Neuronal stem cell (in vitro differentiated cells): ENCODE measurements around the gene AHCYL2.
A peak's percentile ranks its signal among the peaks of the same experiment; 100 is the strongest.
"Not testable (repeated sequence)": the region's sequence is repeated elsewhere in the genome, so short reads cannot be mapped to it uniquely, and the experiment has no call there.

Experiments used
- DNase-seq: peaks from one replicate; pipeline ENCODE4 v3.0.0-alpha.2; 2013; ENCODE audit warnings: low spot score
- H2AFZ ChIP-seq: one replicate; pipeline ENCODE4 v1.6.1; 2013; ENCODE audit warnings: mild to moderate bottlenecking, low read length, inconsistent platforms
- H2AK5ac ChIP-seq: 2 replicates; pipeline ENCODE4 v1.6.1; 2013; ENCODE audit warnings: low read depth, mild to moderate bottlenecking, inconsistent platforms, low read length, moderate library complexity, mixed read lengths
- H2BK120ac ChIP-seq: 2 replicates; pipeline ENCODE4 v1.6.1; 2013; ENCODE audit warnings: low read depth, mild to moderate bottlenecking, inconsistent platforms, low read length, moderate library complexity, mixed read lengths
- H2BK12ac ChIP-seq: one replicate; pipeline ENCODE4 v1.6.1; 2013; ENCODE audit warnings: low read length, inconsistent platforms
- H2BK15ac ChIP-seq: 2 replicates; pipeline ENCODE4 v1.6.1; 2013; ENCODE audit warnings: mild to moderate bottlenecking, low read length, inconsistent platforms, mixed read lengths
- H2BK5ac ChIP-seq: one replicate; pipeline ENCODE4 v1.6.1; 2013; ENCODE audit warnings: inconsistent platforms, mild to moderate bottlenecking, low read length, moderate library complexity
- H3K14ac ChIP-seq: one replicate; pipeline ENCODE4 v1.6.1; 2013; ENCODE audit warnings: low read length, inconsistent platforms
- H3K18ac ChIP-seq: 2 replicates; pipeline ENCODE4 v1.6.1; 2013; ENCODE audit warnings: low read length, inconsistent platforms
- H3K23ac ChIP-seq: 2 replicates; pipeline ENCODE4 v1.6.1; 2013; ENCODE audit warnings: low read depth, mild to moderate bottlenecking, mixed read lengths, low read length, inconsistent platforms; ENCODE audit not compliant: poor library complexity
- H3K27ac ChIP-seq: replicated peaks from 3 replicates; pipeline ENCODE4 v1.5.1; 2013; ENCODE audit warnings: low read length, inconsistent platforms
- H3K27me3 ChIP-seq, 3 experiments: 2 replicates each; pipeline ENCODE4 v1.6.1; 2013; ENCODE audit warnings: low read length in 3 of 3, mild to moderate bottlenecking in 2 of 3, inconsistent platforms in 1 of 3, low read depth in 1 of 3, mixed read lengths in 1 of 3, moderate library complexity in 1 of 3; ENCODE audit not compliant: control insufficient read depth in 3 of 3, insufficient read depth in 3 of 3
- H3K36me3 ChIP-seq, 2 donors: replicated peaks in 1 of 2; 2 replicates each; pipeline ENCODE4 v1.6.1; 2013; ENCODE audit warnings: low read length in 2 of 2; ENCODE audit not compliant: control insufficient read depth in 2 of 2, insufficient read depth in 2 of 2
- H3K4ac ChIP-seq: 2 replicates; pipeline ENCODE4 v1.6.1; 2013; ENCODE audit warnings: inconsistent platforms, mild to moderate bottlenecking, low read length, moderate library complexity
- H3K4me1 ChIP-seq, 2 donors: 1 replicate in 1 of 2; 2 replicates in 1 of 2; pipeline ENCODE4 v1.6.1; 2013; ENCODE audit warnings: low read length in 2 of 2, low read depth in 1 of 2; ENCODE audit not compliant: control insufficient read depth in 2 of 2, insufficient read depth in 1 of 2
- H3K4me2 ChIP-seq: one replicate; pipeline ENCODE4 v1.6.1; 2013; ENCODE audit warnings: mild to moderate bottlenecking, low read length, inconsistent platforms; ENCODE audit not compliant: insufficient read depth, poor library complexity, severe bottlenecking
- H3K4me3 ChIP-seq, 2 donors: 2 replicates each; pipeline ENCODE4 v1.5.1; 2013; ENCODE audit warnings: low read length in 2 of 2, mild to moderate bottlenecking in 2 of 2, inconsistent platforms in 1 of 2, moderate library complexity in 1 of 2
- H3K79me1 ChIP-seq: one replicate; pipeline ENCODE4 v1.6.1; 2013; ENCODE audit warnings: low read depth, mild to moderate bottlenecking, inconsistent platforms, low read length, moderate library complexity
- H3K9ac ChIP-seq: one replicate; pipeline ENCODE4 v1.6.1; 2013; ENCODE audit warnings: mild to moderate bottlenecking, low read depth, low read length, inconsistent platforms; ENCODE audit not compliant: poor library complexity
- H3K9me3 ChIP-seq, 2 donors: replicated peaks in 1 of 2; 2 replicates each; pipeline versions ENCODE3 to v1.6.1; 2013; ENCODE audit warnings: low read length in 2 of 2, mild to moderate bottlenecking in 2 of 2, inconsistent platforms in 1 of 2, low read depth in 1 of 2, mixed read lengths in 1 of 2, moderate library complexity in 1 of 2; ENCODE audit not compliant: control insufficient read depth in 2 of 2, insufficient read depth in 1 of 2
- H4K8ac ChIP-seq: one replicate; pipeline ENCODE4 v1.6.1; 2013; ENCODE audit warnings: low read depth, mild to moderate bottlenecking, inconsistent platforms, low read length, moderate library complexity
- H4K91ac ChIP-seq: one replicate; pipeline ENCODE4 v1.6.1; 2013; ENCODE audit warnings: low read length, low read depth, mild to moderate bottlenecking, inconsistent platforms; ENCODE audit not compliant: poor library complexity
- WGBS, 2 donors: extraction: QIAGEN DNeasy Blood & Tissue Kit; methylation state at CpG; one replicate each; pipeline ENCODE4 v1.1.7; 2013; ENCODE audit warnings: missing lambda C conversion rate in 2 of 2, mixed read lengths in 1 of 2; ENCODE audit not compliant: insufficient read length in 2 of 2, insufficient replicate concordance in 1 of 2; ENCODE audit errors: extremely low coverage in 2 of 2; 5-methylcytosine and 5-hydroxymethylcytosine counted together

The AHCYL2 gene

DNA sequence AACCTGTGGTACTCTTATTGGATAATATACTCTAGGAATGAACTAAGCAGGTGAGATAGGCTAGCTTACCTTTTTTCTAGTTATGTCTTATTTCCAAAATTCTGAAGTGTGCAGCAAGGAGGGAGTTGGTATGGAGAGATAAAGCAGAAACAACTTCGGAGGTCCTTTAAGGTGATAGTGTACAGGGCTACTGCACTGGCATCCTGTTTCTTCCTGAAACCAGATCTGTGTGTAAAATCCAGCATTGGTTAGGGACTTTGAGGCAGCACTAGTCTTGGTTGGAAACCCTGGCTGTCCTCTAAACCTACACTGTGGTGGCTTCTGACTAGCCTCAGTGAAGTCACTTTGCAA lies 142.5 kb downstream of the AHCYL2 start:
- no peak overlapping the region for H3K4ac ChIP-seq
- no peak overlapping the region for H2AK5ac ChIP-seq
- peaks cover 0 to 9% of the 10 kb centered on the region in 2 donors for H3K4me1 ChIP-seq
- H3K79me1 ChIP-seq, result no peaks in the 10 kb centered on the region
- WGBS, 2 donors, result no CpG with 5 or more reads among the region's 1 CpG
- H3K23ac ChIP-seq, result no peak overlapping the region
- H2BK5ac ChIP-seq, result no peak overlapping the region
- H3K18ac ChIP-seq, result no peak overlapping the region
- no peak overlapping the region for H3K27ac ChIP-seq
- H3K4me2 ChIP-seq, result no peak overlapping the region
- peaks cover 0 to 2% of the 10 kb centered on the region in 2 donors for H3K36me3 ChIP-seq
- H3K9ac ChIP-seq, result no peak overlapping the region
- no peak overlapping the region for H2AFZ ChIP-seq
- no peak overlapping the region for H3K4me3 ChIP-seq
- no peaks in the 10 kb centered on the region for H3K9me3 ChIP-seq
- no peak overlapping the region for H2BK12ac ChIP-seq
- DNase-seq, result no peak
- no peak overlapping the region for H3K14ac ChIP-seq
- no peaks in the 10 kb centered on the region for H3K27me3 ChIP-seq
- no peak overlapping the region for H4K91ac ChIP-seq
- no peak overlapping the region for H2BK120ac ChIP-seq
- no peak overlapping the region for H2BK15ac ChIP-seq
- H4K8ac ChIP-seq, result no peak overlapping the region

DNA sequence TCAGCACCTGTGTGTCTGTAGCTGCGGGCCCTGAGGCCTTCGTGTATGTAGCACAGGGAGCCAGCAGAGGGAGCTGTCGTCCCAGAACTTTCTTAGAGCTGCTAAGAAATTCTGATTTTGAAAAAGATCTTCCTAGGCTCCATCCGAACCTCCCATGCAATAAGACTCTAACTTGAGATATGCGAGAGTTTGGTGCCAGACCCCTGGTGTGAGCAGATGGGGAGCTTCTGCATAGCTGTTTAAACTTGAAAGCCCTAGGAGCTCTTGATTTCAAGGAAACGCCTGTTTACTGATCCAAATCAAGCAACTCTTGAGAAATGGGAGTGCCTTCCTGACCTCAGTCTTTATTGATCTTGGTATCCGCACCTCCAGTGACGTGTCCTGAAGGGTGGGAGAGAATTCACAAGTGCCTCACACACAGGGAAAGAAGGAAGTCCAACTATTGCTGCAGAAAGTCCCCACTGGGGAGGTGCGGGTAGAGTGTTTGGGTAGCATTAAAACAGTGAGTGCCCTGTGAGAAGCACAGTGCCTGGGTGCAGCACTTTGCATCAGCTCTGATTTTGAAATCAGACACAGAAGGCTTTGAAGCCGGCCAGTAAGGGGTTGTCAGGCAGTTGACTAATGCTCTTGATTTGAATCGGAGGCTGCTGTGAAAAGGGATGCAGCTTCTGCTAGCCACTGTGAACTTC lies 143.0 kb downstream of the AHCYL2 start:
- Histone ChIP-seq H3K4me1 (peaks cover 0 to 9% of the 10 kb centered on the region in 2 donors), H2BK5ac (no peak overlapping the region), H3K9me3 (no peaks in the 10 kb centered on the region), H3K9ac (no peak overlapping the region), H3K27me3 (no peaks in the 10 kb centered on the region), H3K14ac (no peak overlapping the region), H3K79me1 (no peaks in the 10 kb centered on the region), H3K4ac (no peak overlapping the region), H2AFZ (no peak overlapping the region), H2BK15ac (no peak overlapping the region), H2AK5ac (peak overlapping the region; percentile 42), H3K4me3 (no peak overlapping the region), H3K23ac (peak overlapping the region; percentile 2), H2BK12ac (no peak overlapping the region), H4K91ac (no peak overlapping the region), H4K8ac (no peak overlapping the region), H3K27ac (no peak overlapping the region), H2BK120ac (no peak overlapping the region), H3K4me2 (no peak overlapping the region), H3K36me3 (peaks cover 0 to 2% of the 10 kb centered on the region in 2 donors), H3K18ac (peak overlapping the region; percentile 17)
- DNase-seq, result peak; percentile 60
- no CpG with 5 or more reads among the region's 11 CpGs for WGBS, 2 donors

DNA sequence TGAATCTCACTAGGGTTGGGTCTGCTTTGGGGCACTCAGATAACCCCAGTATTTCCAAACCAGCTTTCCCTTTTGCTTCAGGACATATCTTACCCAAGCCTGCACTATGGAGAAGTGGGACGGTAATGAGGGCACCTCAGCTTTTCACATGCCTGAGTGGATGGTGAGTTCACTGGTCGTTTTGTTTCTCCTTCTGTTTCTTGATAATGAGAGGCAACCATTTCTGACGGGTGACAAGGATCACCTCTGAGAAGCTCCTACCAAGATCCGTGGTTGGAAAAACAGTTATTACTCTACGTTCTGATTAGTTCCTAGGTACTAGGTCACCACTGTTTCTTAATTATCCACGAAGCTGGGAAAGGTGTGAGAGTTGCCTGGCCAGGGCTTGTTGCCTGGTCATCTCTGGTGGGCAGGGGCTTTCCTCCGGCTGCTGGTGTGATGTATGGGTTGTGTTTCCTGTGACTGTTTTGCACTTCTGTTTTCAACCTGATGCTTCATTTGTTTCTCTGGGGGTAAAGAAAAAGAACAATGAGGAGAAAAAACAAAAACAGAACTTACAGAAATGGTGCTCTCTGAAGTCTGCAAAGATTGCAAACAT lies 143.7 kb downstream of the AHCYL2 start:
- WGBS, 2 donors, result no CpG with 5 or more reads among the region's 7 CpGs
- Histone ChIP-seq H2AFZ (no peak overlapping the region), H3K23ac (peak overlapping the region; percentile 2), H3K4me3 (no peak overlapping the region), H3K18ac (no peak overlapping the region), H2BK5ac (no peak overlapping the region), H3K9me3 (no peaks in the 10 kb centered on the region), H3K27ac (no peak overlapping the region), H3K27me3 (no peaks in the 10 kb centered on the region), H3K79me1 (no peaks in the 10 kb centered on the region), H3K9ac (no peak overlapping the region), H3K4me1 (peaks cover 0 to 9% of the 10 kb centered on the region in 2 donors), H3K4me2 (no peak overlapping the region), H2BK120ac (peak overlapping the region; percentile 61), H4K8ac (no peak overlapping the region), H4K91ac (no peak overlapping the region), H2AK5ac (peak overlapping the region; percentile 42), H2BK12ac (no peak overlapping the region), H3K14ac (no peak overlapping the region), H3K36me3 (peaks cover 0 to 2% of the 10 kb centered on the region in 2 donors), H2BK15ac (no peak overlapping the region), H3K4ac (no peak overlapping the region)
- DNase-seq, result no peak

DNA sequence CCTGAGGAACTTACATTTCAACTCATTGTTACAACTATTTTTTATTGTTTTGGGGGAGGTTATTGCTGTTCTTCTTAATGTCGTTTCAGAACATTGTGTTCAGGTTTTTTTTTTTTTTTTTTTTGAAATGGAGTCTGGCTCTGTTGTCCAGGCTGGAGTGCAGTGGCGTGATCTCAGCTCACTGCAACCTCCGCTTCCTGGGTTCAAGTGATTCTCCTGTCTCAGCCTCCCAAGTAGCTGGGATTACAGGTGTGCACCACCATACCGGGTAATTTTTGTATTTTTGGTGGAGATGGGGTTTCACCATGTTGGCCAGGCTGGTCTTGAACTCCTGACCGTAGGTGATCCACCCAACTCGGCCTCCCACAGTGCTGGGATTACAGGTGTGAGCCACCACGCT lies 144.6 kb downstream of the AHCYL2 start:
- not testable (repeated sequence) for H3K27me3 ChIP-seq, H3K23ac ChIP-seq, H3K36me3 ChIP-seq, H2BK12ac ChIP-seq, H3K9ac ChIP-seq, H2BK120ac ChIP-seq, H2AFZ ChIP-seq, H3K4ac ChIP-seq, H2BK15ac ChIP-seq, H3K18ac ChIP-seq, H3K14ac ChIP-seq, H4K91ac ChIP-seq, H2AK5ac ChIP-seq, H3K27ac ChIP-seq, H4K8ac ChIP-seq, H3K79me1 ChIP-seq, H2BK5ac ChIP-seq, DNase-seq, H3K4me3 ChIP-seq, H3K4me2 ChIP-seq, H3K9me3 ChIP-seq, H3K4me1 ChIP-seq
- no CpG with 5 or more reads among the region's 7 CpGs for WGBS, 2 donors
